Activated naive CD8-positive, alpha-beta T cell treated with anti-CD3 and anti-CD28 coated beads for 36 hours (primary cell): ENCODE measurements around the gene NUFIP2. TPM values are rescaled to one million over a fixed set of nuclear protein-coding genes. Genes with fewer than 3 reads are reported as not detected.

Experiments used
- total RNA-seq, 2 experiments: library from RNA; stranded (reverse); gene quantifications; one replicate each; pipeline ENCODE4 v1.2.3, GENCODE V29; 2021

Gene NUFIP2
- total RNA-seq, 2 experiments from 2014 or later = 65.6 to 67.2 TPM

Other genes starting within 250 kb of the NUFIP2 start
- gene MYO18A, start 113.8 kb downstream of the NUFIP2 start, total RNA-seq = 10 to 100 TPM; 23.6 to 24.2 TPM
- gene CRYBA1, start 47.3 kb downstream of the NUFIP2 start, total RNA-seq = not detected
- 10 to 100 TPM; 20.8 to 25.8 TPM for gene TAOK1, start 96.2 kb upstream of the NUFIP2 start, total RNA-seq